Transverse colon (tissue), 4 donors: ENCODE data around the gene ZNF217. TPM values are rescaled to one million over a fixed set of nuclear protein-coding genes. Genes with fewer than 3 reads are reported as not detected.
"Not testable (repeated sequence)": the region's sequence is repeated elsewhere in the genome, so short reads cannot be mapped to it uniquely, and the experiment has no call there.

Experiments
- DNase-seq: peaks from one replicate; pipeline ENCODE4 v3.0.0-alpha.2; 2019
- H3K27ac ChIP-seq, 4 donors: fragments of 200-600 bp; sonication (generic); 2 replicates each; pipeline ENCODE4 v1.5.1; 2016 to 2018; ENCODE audit warnings: inconsistent platforms in 4 of 4
- H3K27me3 ChIP-seq: fragments of 200-600 bp; sonication (generic); 2 replicates; pipeline ENCODE4 v1.5.1; 2017; ENCODE audit warnings: inconsistent platforms
- H3K36me3 ChIP-seq, 4 donors: fragments of 200-600 bp; sonication (generic); 2 replicates each; pipeline ENCODE4 v1.5.1; 2017 to 2019; ENCODE audit warnings: inconsistent platforms in 4 of 4
- H3K4me1 ChIP-seq, 4 donors: fragments of 200-600 bp; sonication (generic); 2 replicates each; pipeline ENCODE4 v1.5.1; 2017 to 2020; ENCODE audit warnings: inconsistent platforms in 4 of 4
- H3K4me3 ChIP-seq, 4 donors: fragments of 200-600 bp; sonication (generic); 1 replicate in 1 of 4; 2 replicates in 3 of 4; pipeline versions ENCODE4 v1.5.1 to v1.6.1; 2017 to 2019; ENCODE audit warnings: inconsistent platforms in 4 of 4
- H3K9me3 ChIP-seq, 2 donors: fragments of 200-600 bp; sonication (generic); 2 replicates each; pipeline ENCODE4 v1.5.1; 2017 to 2019; ENCODE audit warnings: inconsistent platforms in 2 of 2
- EP300 ChIP-seq: sonication (generic); formaldehyde crosslinking; IDR thresholded peaks from one replicate; pipeline ENCODE4 v1.6.1; 2017; ENCODE audit warnings: antibody characterized with exemption, low read depth
- POLR2A ChIP-seq: fragments of 450-650 bp; IDR thresholded peaks from one replicate; pipeline ENCODE4 v1.6.1; 2016; ENCODE audit warnings: antibody characterized with exemption, mild to moderate bottlenecking, moderate library complexity
- POLR2AphosphoS5 ChIP-seq, 3 donors: sonication (generic); formaldehyde crosslinking; IDR thresholded peaks; one replicate each; pipeline ENCODE4 v1.6.1; 2016; ENCODE audit warnings: antibody characterized with exemption in 3 of 3
- WGBS, 2 donors: methylation state at CpG; one replicate each; pipeline ENCODE4 v1.1.5; 2018; ENCODE audit warnings: low coverage in 1 of 2; 5-methylcytosine and 5-hydroxymethylcytosine counted together
- in situ Hi-C, 4 donors: fragments of 200-750 bp; cut with MboI; loops; one replicate each; pipeline versions ENCODE4 v1.15.0 to v1.15.1; 2017; ENCODE audit warnings: low sequenced_read_pairs in 3 of 4, low pct_ligation_motif_present in 1 of 4, low pct_unique_long_range_greater_than_20kb in 1 of 4
- intact Hi-C: fragments of 100-400 bp; cut with DNase I; formaldehyde crosslinking; loops from one replicate; pipeline ENCODE4 v1.15.1; 2023; ENCODE audit warnings: low total_unique reads
- total RNA-seq, 4 donors: library from RNA; depleted of rRNA; stranded (reverse); fragments of >200 nt; gene quantifications; one replicate each; pipeline ENCODE4 v1.1.0, GENCODE V29; 2016
- TF ChIP-seq, protein P1 (sequence below), 5 experiments: fragments of 200-600 bp in 3 of 5; fragments of 450-650 bp in 2 of 5; sonication (generic) in 3 of 5; IDR thresholded peaks; 1 replicate in 2 of 5; 2 replicates in 3 of 5; pipeline ENCODE4 v1.5.1; 2016 to 2017; ENCODE audit warnings: antibody characterized with exemption in 5 of 5, inconsistent platforms in 3 of 5, mild to moderate bottlenecking in 2 of 5, moderate library complexity in 1 of 5

ZNF217 gene
- total RNA-seq, 4 donors from 2014 or later = 28.9 to 82.6 (median 46.0) TPM

DNA sequence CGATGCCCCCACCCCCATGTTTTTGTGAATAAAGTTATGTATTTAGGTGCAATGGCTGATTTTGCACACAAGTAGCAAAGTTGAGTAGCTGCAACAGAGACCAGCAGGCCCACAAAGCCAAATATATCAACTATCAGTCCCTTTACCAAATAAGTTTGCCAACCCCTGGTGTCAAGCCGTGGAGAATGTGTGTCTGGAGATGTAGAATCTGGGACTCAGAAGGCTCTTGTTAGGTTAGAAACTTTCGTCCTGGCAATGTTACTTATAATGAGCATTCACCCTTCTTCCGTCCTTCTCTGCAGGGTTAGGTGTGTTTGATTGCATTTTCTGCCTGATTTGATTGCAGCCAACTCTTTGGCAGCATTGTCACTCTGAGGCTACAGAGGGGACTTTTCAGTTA is 57.8 kb downstream of the ZNF217 start:
- Histone ChIP-seq H3K27ac (no peak overlapping the region), H3K27me3 (no peaks in the 10 kb centered on the region), H3K4me1 (no peaks in the 10 kb centered on the region), H3K4me3 (no peak overlapping the region), H3K36me3 (no peaks in the 10 kb centered on the region), H3K9me3 (no peaks in the 10 kb centered on the region)
- no peak for DNase-seq
- in situ Hi-C loops = loop anchor here in 2 of 4 donors (25.0 kb wide), 3 partner anchors 124 to 374 kb away; no protein-coding TSS in a partner anchor
- TF ChIP-seq POLR2A = no peak
- TF ChIP-seq, protein P1, sequence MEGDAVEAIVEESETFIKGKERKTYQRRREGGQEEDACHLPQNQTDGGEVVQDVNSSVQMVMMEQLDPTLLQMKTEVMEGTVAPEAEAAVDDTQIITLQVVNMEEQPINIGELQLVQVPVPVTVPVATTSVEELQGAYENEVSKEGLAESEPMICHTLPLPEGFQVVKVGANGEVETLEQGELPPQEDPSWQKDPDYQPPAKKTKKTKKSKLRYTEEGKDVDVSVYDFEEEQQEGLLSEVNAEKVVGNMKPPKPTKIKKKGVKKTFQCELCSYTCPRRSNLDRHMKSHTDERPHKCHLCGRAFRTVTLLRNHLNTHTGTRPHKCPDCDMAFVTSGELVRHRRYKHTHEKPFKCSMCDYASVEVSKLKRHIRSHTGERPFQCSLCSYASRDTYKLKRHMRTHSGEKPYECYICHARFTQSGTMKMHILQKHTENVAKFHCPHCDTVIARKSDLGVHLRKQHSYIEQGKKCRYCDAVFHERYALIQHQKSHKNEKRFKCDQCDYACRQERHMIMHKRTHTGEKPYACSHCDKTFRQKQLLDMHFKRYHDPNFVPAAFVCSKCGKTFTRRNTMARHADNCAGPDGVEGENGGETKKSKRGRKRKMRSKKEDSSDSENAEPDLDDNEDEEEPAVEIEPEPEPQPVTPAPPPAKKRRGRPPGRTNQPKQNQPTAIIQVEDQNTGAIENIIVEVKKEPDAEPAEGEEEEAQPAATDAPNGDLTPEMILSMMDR (IDR thresholded peaks at IDR 0.05) = no peak
- TF ChIP-seq EP300 = no peak
- TF ChIP-seq POLR2AphosphoS5 (IDR thresholded peaks at IDR 0.05) = no peak
- WGBS, 2 donors = 80 to 82% methylated on average over 1 to 4 of the region's 4 CpGs
- intact Hi-C loops = no loop called here

DNA sequence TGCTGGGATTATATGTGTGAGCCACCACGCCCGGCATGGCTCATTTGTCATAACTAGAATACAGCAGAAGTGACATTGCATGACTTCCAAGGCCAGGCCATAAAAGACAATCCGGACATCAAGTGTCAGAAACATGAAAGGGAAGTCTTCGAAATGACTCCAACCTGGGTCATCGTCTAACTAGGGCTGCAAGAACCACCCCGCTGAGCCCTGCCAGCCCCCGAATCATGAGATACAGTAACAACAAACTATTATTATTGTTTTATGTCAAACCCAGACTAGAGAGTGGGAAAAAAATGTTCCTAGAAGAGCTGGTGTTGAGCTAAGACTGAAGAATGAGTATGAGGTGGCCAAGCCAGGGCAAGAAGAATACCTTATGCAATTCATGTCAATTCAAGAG is 59.6 kb downstream of the ZNF217 start:
- WGBS, 2 donors = 93% methylated on average over 7 of the region's 7 CpGs; no CpG with 5 or more reads in 1 of the 2 donors
- Histone ChIP-seq H3K4me1 (no peaks in the 10 kb centered on the region), H3K27me3 (no peaks in the 10 kb centered on the region), H3K27ac (no peak overlapping the region), H3K9me3 (no peaks in the 10 kb centered on the region), H3K36me3 (no peaks in the 10 kb centered on the region), H3K4me3 (no peak overlapping the region)
- TF ChIP-seq POLR2AphosphoS5 (IDR thresholded peaks at IDR 0.05) (no peak), EP300 (no peak), POLR2A (no peak)
- TF ChIP-seq, protein P1 (IDR thresholded peaks at IDR 0.05) = no peak
- in situ Hi-C loops (loop anchor here in 2 of 4 donors (25.0 kb wide), 3 partner anchors 122 to 372 kb away; no protein-coding TSS in a partner anchor), intact Hi-C loops (no loop called here)
- no peak for DNase-seq

DNA sequence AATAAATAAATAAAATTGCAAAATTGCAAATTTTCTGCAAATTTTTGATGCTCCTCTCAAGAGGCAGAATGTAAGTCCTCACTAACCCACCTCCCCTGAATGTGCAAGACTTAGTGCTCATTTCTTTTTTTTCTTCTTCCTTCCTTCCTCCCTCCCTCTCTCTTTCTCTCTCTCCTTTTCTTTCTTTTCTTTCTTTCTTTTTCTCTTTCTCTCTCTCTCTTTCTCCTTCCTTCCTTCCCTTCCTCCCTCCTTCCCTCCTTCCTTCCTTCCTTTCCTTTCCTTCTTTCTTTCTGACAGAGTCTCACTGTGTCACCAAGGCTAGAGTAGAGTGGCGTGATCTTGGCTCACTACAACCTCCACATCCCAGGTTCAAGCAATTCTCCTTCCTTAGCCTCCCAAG is 60.1 kb downstream of the ZNF217 start:
- Histone ChIP-seq H3K4me1 (no peaks in the 10 kb centered on the region), H3K27me3 (no peaks in the 10 kb centered on the region), H3K9me3 (no peaks in the 10 kb centered on the region), H3K36me3 (no peaks in the 10 kb centered on the region), H3K4me3 (no peak overlapping the region), H3K27ac (no peak overlapping the region)
- in situ Hi-C loops = loop anchor here in 2 of 4 donors (25.0 kb wide), 3 partner anchors 121 to 371 kb away; no protein-coding TSS in a partner anchor
- DNase-seq = no peak
- intact Hi-C loops = no loop called here
- TF ChIP-seq POLR2AphosphoS5 (IDR thresholded peaks at IDR 0.05) (no peak), POLR2A (no peak), EP300 (no peak)
- TF ChIP-seq, protein P1 (IDR thresholded peaks at IDR 0.05) = no peak
- WGBS, 2 donors = 96 to 100% methylated on average over 1 of the region's 1 CpG

DNA sequence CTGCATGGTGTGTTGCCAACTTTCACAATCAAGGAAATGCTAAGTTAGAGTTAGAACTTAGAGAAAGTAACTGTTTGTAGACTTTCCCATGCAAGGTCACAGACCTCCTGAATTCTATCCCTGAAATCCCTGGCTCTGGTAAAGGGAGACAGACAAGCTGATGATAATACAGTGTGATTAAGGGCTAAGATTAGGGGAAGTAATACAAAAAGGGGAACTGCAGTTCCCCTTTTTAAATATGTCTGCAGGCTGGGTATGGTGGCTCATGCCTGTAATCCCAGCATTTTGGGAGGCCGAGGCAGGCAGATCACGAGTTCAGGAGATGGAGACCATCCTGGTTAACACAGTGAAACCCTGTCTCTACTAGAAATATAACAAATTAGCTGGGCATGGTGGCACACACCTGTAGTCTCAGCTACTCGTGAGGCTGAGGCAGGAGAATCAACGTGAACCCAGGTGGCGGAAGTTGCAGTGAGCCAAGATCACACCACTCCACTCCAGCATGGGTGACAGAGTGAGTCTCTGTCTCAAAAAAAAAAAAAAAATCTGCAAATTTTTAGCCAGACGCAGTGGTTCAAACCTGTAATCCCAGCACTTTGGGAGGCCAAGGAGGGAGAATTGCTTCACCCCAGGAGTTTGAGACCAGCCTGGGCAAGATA is 60.9 kb downstream of the ZNF217 start:
- H3K27me3 ChIP-seq, H3K4me3 ChIP-seq, H3K27ac ChIP-seq, intact Hi-C loops, H3K36me3 ChIP-seq, H3K9me3 ChIP-seq, DNase-seq, H3K4me1 ChIP-seq: not testable (repeated sequence)
- in situ Hi-C loops = loop anchor here in 2 of 4 donors (25.0 kb wide), 3 partner anchors 120 to 370 kb away; no protein-coding TSS in a partner anchor
- WGBS, 2 donors = 88 to 92% methylated on average over 4 to 6 of the region's 6 CpGs
